SK-N-SH (cell line): ENCODE measurements around the gene TTC28. TPM values are rescaled to one million over a fixed set of nuclear protein-coding genes. Genes with fewer than 3 reads are reported as not detected.

Experiments
- CTCF ChIP-seq: fragments of 200-600 bp; sonication (generic); IDR thresholded peaks from 2 replicates; pipeline ENCODE4 v1.6.1; 2017; ENCODE audit warnings: antibody characterized with exemption, mild to moderate bottlenecking, moderate library complexity
- ELF1 ChIP-seq: IDR thresholded peaks from 2 replicates; pipeline ENCODE4 v1.4.0; 2012
- EZH2phosphoT487 ChIP-seq: fragments of 200-600 bp; sonication (generic); IDR thresholded peaks from 2 replicates; pipeline ENCODE4 v1.6.1; 2017; ENCODE audit warnings: low read depth, mixed run types, mild to moderate bottlenecking, antibody characterized with exemption, moderate library complexity, borderline replicate concordance
- FOSL2 ChIP-seq: IDR thresholded peaks from 2 replicates; pipeline ENCODE4 v1.4.0; 2012; ENCODE audit warnings: low read depth, mild to moderate bottlenecking, moderate library complexity, borderline replicate concordance
- FOXM1 ChIP-seq: IDR thresholded peaks from 2 replicates; pipeline ENCODE4 v1.4.0; 2012; ENCODE audit warnings: low read depth, mild to moderate bottlenecking
- GABPA ChIP-seq: IDR thresholded peaks from 2 replicates; pipeline ENCODE4 v1.4.0; 2012; ENCODE audit warnings: low read depth, mild to moderate bottlenecking
- GATA2 ChIP-seq: sonication (generic); formaldehyde crosslinking; IDR thresholded peaks from 2 replicates; pipeline ENCODE4 v1.5.0; 2020; ENCODE audit warnings: mild to moderate bottlenecking, missing genetic modification reagents
- MAX ChIP-seq: IDR thresholded peaks from 2 replicates; pipeline ENCODE4 v1.4.0; 2012; ENCODE audit warnings: low read depth
- MEF2A ChIP-seq: IDR thresholded peaks from 2 replicates; pipeline ENCODE4 v1.4.0; 2012; ENCODE audit warnings: low read depth, borderline replicate concordance
- MXI1 ChIP-seq: IDR thresholded peaks from 2 replicates; pipeline ENCODE4 v1.6.1; 2012; ENCODE audit warnings: mild to moderate bottlenecking, low read depth, low read length, improper control_type of control experiment
- NFIC ChIP-seq: IDR thresholded peaks from 2 replicates; pipeline ENCODE4 v1.4.0; 2012; ENCODE audit warnings: borderline replicate concordance
- NRF1 ChIP-seq: IDR thresholded peaks from 2 replicates; pipeline ENCODE4 v1.6.1; 2012; ENCODE audit warnings: low read depth, mild to moderate bottlenecking, low read length
- POLR2AphosphoS5 ChIP-seq: IDR thresholded peaks from 2 replicates; pipeline ENCODE4 v1.6.1; 2012; ENCODE audit warnings: low read depth, low read length
- RAD21 ChIP-seq: IDR thresholded peaks from 2 replicates; pipeline ENCODE4 v1.6.1; 2012; ENCODE audit warnings: mild to moderate bottlenecking, low read length
- RCOR1 ChIP-seq: fragments of 150-350 bp; IDR thresholded peaks from 2 replicates; pipeline ENCODE4 v1.6.1; 2017; ENCODE audit warnings: antibody characterized with exemption, low read length
- REST ChIP-seq: IDR thresholded peaks from 2 replicates; pipeline ENCODE4 v1.6.1; 2012; ENCODE audit warnings: mild to moderate bottlenecking, low read depth, low read length, moderate library complexity
- RXRA ChIP-seq: IDR thresholded peaks from 2 replicates; pipeline ENCODE4 v1.4.0; 2012; ENCODE audit warnings: low read depth, mild to moderate bottlenecking, borderline replicate concordance
- SMC3 ChIP-seq: IDR thresholded peaks from 2 replicates; pipeline ENCODE4 v1.6.1; 2012; ENCODE audit warnings: low read depth, low read length, improper control_type of control experiment
- TAF1 ChIP-seq: IDR thresholded peaks from 2 replicates; pipeline ENCODE4 v1.6.1; 2012; ENCODE audit warnings: low read depth, mild to moderate bottlenecking, low read length, moderate library complexity, borderline replicate concordance
- TCF12 ChIP-seq: IDR thresholded peaks from 2 replicates; pipeline ENCODE4 v1.4.0; 2012
- TEAD4 ChIP-seq: IDR thresholded peaks from 2 replicates; pipeline ENCODE4 v1.4.0; 2012; ENCODE audit warnings: mild to moderate bottlenecking, borderline replicate concordance; ENCODE audit not compliant: insufficient read depth
- YY1 ChIP-seq: IDR thresholded peaks from 2 replicates; pipeline ENCODE4 v1.4.0; 2012; ENCODE audit warnings: low read depth, mild to moderate bottlenecking
- polyA plus RNA-seq, 3 experiments: library from polyadenylated mRNA; depleted of rRNA; stranded (reverse); fragments of >200 nt; gene quantifications; 2 replicates each; pipeline ENCODE4 v1.2.3, GENCODE V29; 2012
- TF ChIP-seq, protein P1 (sequence below): fragments of 150-350 bp; IDR thresholded peaks from 2 replicates; pipeline ENCODE4 v1.6.1; 2016; ENCODE audit warnings: mild to moderate bottlenecking, low read depth, low read length
- TF ChIP-seq, protein P2 (sequence below): IDR thresholded peaks from 2 replicates; pipeline ENCODE4; 2012

Gene TTC28
- polyA plus RNA-seq, 1 of the 3 experiments (the other 2 are of a cell fraction) = 5.9 TPM

GRCh38 chr22:28443526-28443876 lies 236.1 kb downstream of the TTC28 start (continued):
- TF ChIP-seq, protein P1, sequence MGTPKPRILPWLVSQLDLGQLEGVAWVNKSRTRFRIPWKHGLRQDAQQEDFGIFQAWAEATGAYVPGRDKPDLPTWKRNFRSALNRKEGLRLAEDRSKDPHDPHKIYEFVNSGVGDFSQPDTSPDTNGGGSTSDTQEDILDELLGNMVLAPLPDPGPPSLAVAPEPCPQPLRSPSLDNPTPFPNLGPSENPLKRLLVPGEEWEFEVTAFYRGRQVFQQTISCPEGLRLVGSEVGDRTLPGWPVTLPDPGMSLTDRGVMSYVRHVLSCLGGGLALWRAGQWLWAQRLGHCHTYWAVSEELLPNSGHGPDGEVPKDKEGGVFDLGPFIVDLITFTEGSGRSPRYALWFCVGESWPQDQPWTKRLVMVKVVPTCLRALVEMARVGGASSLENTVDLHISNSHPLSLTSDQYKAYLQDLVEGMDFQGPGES = no peak
- TF ChIP-seq POLR2AphosphoS5 (peak; percentile 86), FOSL2 (no peak), TCF12 (peak; percentile 56; the same call in 1 of the 2 replicates), NFIC (no peak; the same call in 1 of the 2 replicates), RAD21 (peak; percentile 45), EZH2phosphoT487 (no peak), MEF2A (no peak), RCOR1 (no peak), TAF1 (peak; percentile 84), MAX (peak; percentile 42; the same call in 1 of the 2 replicates), ELF1 (0 out of 2 replicates have a peak, but pooled peaks have one; percentile 33), TEAD4 (no peak), FOXM1 (no peak), RXRA (no peak), MXI1 (peak; percentile 39; the same call in 1 of the 2 replicates), YY1 (no peak), GATA2 (CRISPR knock-in tag) (no peak), SMC3 (no peak; the same call in none of the 2 replicates), NRF1 (no peak), GABPA (no peak), CTCF (no peak), REST (no peak)
- TF ChIP-seq, protein P2, sequence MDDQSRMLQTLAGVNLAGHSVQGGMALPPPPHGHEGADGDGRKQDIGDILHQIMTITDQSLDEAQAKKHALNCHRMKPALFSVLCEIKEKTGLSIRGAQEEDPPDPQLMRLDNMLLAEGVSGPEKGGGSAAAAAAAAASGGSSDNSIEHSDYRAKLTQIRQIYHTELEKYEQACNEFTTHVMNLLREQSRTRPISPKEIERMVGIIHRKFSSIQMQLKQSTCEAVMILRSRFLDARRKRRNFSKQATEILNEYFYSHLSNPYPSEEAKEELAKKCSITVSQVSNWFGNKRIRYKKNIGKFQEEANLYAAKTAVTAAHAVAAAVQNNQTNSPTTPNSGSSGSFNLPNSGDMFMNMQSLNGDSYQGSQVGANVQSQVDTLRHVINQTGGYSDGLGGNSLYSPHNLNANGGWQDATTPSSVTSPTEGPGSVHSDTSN = peak; percentile 43
